Activated CD8-positive, alpha-beta T cell treated with anti-CD3 and anti-CD28 coated beads for 36 hours (primary cell): Measurements from ENCODE around the gene NFASC. TPM values are rescaled to one million over a fixed set of nuclear protein-coding genes. Genes with fewer than 3 reads are reported as not detected.

Source experiments
- ATAC-seq: fragments of 200-7000 bp; cut with Tn5 transposase; one replicate; pipeline ENCODE4 v1.10.0; 2021; ENCODE audit warnings: mild to moderate bottlenecking, moderate library complexity
- CTCF ChIA-PET: fragments of 350-600 bp; sonication (Branson Sonifier 250); formaldehyde crosslinking; loops from one replicate; lab custom pipeline; 2021; ENCODE audit warnings: antibody characterized with exemption; lab: Charles Lee
- POLR2A ChIA-PET: fragments of 350-600 bp; sonication (Branson Sonifier 250); formaldehyde crosslinking; loops from one replicate; lab custom pipeline; 2021; ENCODE audit warnings: antibody characterized with exemption; lab: Charles Lee
- DNase-seq: peaks from one replicate; pipeline ENCODE4 v3.0.0-alpha.2; 2020
- H3K27ac Mint-ChIP-seq: one replicate; pipeline ENCODE4 v1.8.0; 2021; ENCODE audit warnings: mild to moderate bottlenecking, mixed read lengths
- H3K27me3 Mint-ChIP-seq: one replicate; pipeline ENCODE4 v1.8.0; 2021; ENCODE audit warnings: mixed read lengths
- H3K36me3 Mint-ChIP-seq: one replicate; pipeline ENCODE4 v1.8.0; 2021; ENCODE audit warnings: low read depth, mixed read lengths
- H3K4me1 Mint-ChIP-seq: one replicate; pipeline ENCODE4 v1.8.0; 2021; ENCODE audit warnings: low read depth, mixed read lengths
- H3K4me3 Mint-ChIP-seq: one replicate; pipeline ENCODE4 v1.8.0; 2021; ENCODE audit warnings: mild to moderate bottlenecking, moderate library complexity, mixed read lengths
- H3K9me3 Mint-ChIP-seq: one replicate; pipeline ENCODE4 v1.8.0; 2021; ENCODE audit warnings: mixed read lengths
- intact Hi-C: fragments of 100-400 bp; cut with micrococcal nuclease; formaldehyde crosslinking; loops from one replicate; pipeline ENCODE4 v1.10.0; 2022
- total RNA-seq, 2 experiments: library from RNA; stranded (reverse); gene quantifications; one replicate each; pipeline ENCODE4 v1.2.3, GENCODE V29; 2021
- TF ChIP-seq, protein P1 (sequence below): fragments of 200-600 bp; IDR thresholded peaks from one replicate; pipeline ENCODE4 v1.8.0; 2022; ENCODE audit warnings: antibody characterized with exemption, mild to moderate bottlenecking

Gene NFASC
- total RNA-seq, 2 experiments from 2014 or later = not detected

DNA sequence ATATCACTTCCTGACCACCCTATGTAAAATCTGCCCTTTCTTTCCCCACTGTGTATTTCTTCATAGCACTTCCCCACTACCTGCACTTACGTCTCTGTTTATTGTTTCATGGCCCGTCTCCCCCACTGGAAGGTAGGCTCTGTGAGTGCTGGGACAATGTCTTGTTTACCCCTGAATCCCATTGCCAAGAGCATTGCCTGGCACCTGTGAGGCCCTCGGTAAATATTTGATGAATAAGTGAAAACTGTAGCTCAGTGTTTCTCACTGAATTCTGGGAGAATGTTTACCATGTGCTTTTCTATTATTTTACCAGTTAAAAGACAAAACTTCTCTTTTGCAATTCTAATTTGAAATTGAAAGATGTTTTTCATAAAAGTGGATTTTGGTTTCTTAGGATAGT lies 11.8 kb downstream of the NFASC start:
- H3K9me3 Mint-ChIP-seq = no peaks in the 10 kb centered on the region
- TF ChIP-seq, protein P1, sequence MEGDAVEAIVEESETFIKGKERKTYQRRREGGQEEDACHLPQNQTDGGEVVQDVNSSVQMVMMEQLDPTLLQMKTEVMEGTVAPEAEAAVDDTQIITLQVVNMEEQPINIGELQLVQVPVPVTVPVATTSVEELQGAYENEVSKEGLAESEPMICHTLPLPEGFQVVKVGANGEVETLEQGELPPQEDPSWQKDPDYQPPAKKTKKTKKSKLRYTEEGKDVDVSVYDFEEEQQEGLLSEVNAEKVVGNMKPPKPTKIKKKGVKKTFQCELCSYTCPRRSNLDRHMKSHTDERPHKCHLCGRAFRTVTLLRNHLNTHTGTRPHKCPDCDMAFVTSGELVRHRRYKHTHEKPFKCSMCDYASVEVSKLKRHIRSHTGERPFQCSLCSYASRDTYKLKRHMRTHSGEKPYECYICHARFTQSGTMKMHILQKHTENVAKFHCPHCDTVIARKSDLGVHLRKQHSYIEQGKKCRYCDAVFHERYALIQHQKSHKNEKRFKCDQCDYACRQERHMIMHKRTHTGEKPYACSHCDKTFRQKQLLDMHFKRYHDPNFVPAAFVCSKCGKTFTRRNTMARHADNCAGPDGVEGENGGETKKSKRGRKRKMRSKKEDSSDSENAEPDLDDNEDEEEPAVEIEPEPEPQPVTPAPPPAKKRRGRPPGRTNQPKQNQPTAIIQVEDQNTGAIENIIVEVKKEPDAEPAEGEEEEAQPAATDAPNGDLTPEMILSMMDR = no peak
- ATAC-seq (no peak), DNase-seq (no peak)
- intact Hi-C loops = no loop called here
- ChIA-PET CTCF (interaction anchor here (1.2 kb wide), 1 partner anchor 119 kb away, joined by 3 read pairs; no protein-coding TSS in a partner anchor), POLR2A (no interaction called here)
- peaks cover 7% of the 10 kb centered on the region for H3K27me3 Mint-ChIP-seq
- no peaks in the 10 kb centered on the region for H3K4me1 Mint-ChIP-seq
- H3K4me3 Mint-ChIP-seq = no peak overlapping the region
- no peaks in the 10 kb centered on the region for H3K36me3 Mint-ChIP-seq
- H3K27ac Mint-ChIP-seq = no peak overlapping the region

- no peaks in the 10 kb centered on the region for H3K4me1 Mint-ChIP-seq
- no peaks in the 10 kb centered on the region for H3K36me3 Mint-ChIP-seq
- ChIA-PET POLR2A (no interaction called here), CTCF (interaction anchor here (1.2 kb wide), 1 partner anchor 120 kb away, joined by 3 read pairs; no protein-coding TSS in a partner anchor)
- H3K27me3 Mint-ChIP-seq = peaks cover 6% of the 10 kb centered on the region
- no peak overlapping the region for H3K27ac Mint-ChIP-seq
- TF ChIP-seq, protein P1 = no peak
- no peaks in the 10 kb centered on the region for H3K9me3 Mint-ChIP-seq
- intact Hi-C loops = no loop called here
- DNase-seq = no peak
- no peak overlapping the region for H3K4me3 Mint-ChIP-seq
- ATAC-seq = no peak
These were observed 12.7 kb downstream of the NFASC start for GRCh38 chr1:204883405-204883804.

DNA sequence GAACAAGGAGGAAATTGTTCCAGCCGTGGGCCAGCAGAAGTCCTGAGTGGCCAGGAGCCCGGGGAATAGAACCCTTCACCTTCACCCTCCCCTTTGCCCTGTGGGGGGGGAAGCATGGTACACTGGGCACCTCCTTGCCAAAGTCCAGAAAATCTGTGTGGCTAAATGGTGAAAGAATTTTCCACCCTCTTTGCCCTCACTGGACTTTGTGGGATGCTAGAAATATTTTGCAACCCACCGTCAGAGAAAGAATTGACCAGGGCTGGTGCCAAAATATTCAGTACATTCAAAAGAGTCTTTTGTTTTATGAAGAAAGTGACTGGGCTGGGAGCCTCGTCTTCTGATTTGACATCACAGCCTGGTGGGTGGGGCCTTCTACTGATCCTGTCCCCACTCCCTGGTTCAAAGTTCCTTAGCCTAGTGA lies 14.6 kb downstream of the NFASC start:
- Mint-ChIP-seq H3K27ac (no peak overlapping the region), H3K27me3 (peaks cover 10% of the 10 kb centered on the region), H3K4me1 (no peaks in the 10 kb centered on the region), H3K36me3 (no peaks in the 10 kb centered on the region), H3K4me3 (no peak overlapping the region), H3K9me3 (no peaks in the 10 kb centered on the region)
- DNase-seq = no peak
- ChIA-PET CTCF (no interaction called here), POLR2A (no interaction called here)
- TF ChIP-seq, protein P1 = no peak
- intact Hi-C loops = no loop called here
- ATAC-seq = no peak

DNA sequence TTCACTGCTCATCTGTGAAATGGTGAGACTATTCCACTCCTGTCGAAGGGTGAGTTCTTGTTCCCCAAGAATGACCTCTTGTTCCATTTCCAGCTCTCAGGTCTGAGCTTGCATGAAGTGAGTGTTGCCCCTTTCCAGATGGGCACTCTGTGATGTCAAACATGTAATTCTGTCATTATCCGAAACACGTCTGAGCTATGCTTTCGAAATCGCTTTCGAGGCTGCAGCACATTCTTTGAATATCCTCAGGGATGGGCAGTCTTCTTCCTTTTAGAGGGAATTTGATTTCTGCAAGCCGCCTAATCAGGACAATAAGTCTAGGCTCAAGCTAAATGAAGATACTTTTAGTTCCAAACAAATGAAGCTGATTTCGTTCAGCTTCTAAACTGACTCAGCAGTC lies 15.1 kb downstream of the NFASC start:
- no peaks in the 10 kb centered on the region for H3K4me1 Mint-ChIP-seq
- no peak overlapping the region for H3K27ac Mint-ChIP-seq
- POLR2A ChIA-PET = no interaction called here
- DNase-seq = no peak
- no peak overlapping the region for H3K4me3 Mint-ChIP-seq
- H3K36me3 Mint-ChIP-seq = no peaks in the 10 kb centered on the region
- H3K9me3 Mint-ChIP-seq = no peaks in the 10 kb centered on the region
- peaks cover 10% of the 10 kb centered on the region for H3K27me3 Mint-ChIP-seq
- CTCF ChIA-PET = no interaction called here
- intact Hi-C loops = no loop called here
- no peak for ATAC-seq
- TF ChIP-seq, protein P1 = no peak

GRCh38 chr1:204887846-204888245 lies 17.2 kb downstream of the NFASC start:
- ATAC-seq = no peak
- Mint-ChIP-seq H3K4me1 (no peaks in the 10 kb centered on the region), H3K4me3 (no peak overlapping the region), H3K27ac (no peak overlapping the region), H3K27me3 (peaks cover 11% of the 10 kb centered on the region), H3K36me3 (no peaks in the 10 kb centered on the region), H3K9me3 (no peaks in the 10 kb centered on the region)
- intact Hi-C loops = no loop called here
- POLR2A ChIA-PET = no interaction called here
- TF ChIP-seq, protein P1 = no peak
- DNase-seq = no peak
- CTCF ChIA-PET = interaction anchor here (0.8 to 1.3 kb wide), 2 partner anchors 81 to 141 kb away, joined by 3 to 4 read pairs; no protein-coding TSS in a partner anchor
